Stomach (tissue), 4 donors: ENCODE measurements around the gene GRIK2.

Source experiments
- POLR2A ChIP-seq, 4 donors: fragments of 450-650 bp; IDR thresholded peaks; one replicate each; pipeline ENCODE4 v1.6.1; 2016; ENCODE audit warnings: antibody characterized with exemption in 4 of 4, control low read depth in 2 of 4, mild to moderate bottlenecking in 1 of 4, moderate library complexity in 1 of 4
- TF ChIP-seq, protein P1 (sequence below), 7 experiments: fragments of 450-650 bp in 4 of 7; fragments of 200-600 bp in 3 of 7; sonication (generic) in 3 of 7; IDR thresholded peaks; one replicate each; pipeline ENCODE4 v1.5.1; 2016 to 2019; ENCODE audit warnings: antibody characterized with exemption in 7 of 7, control low read depth in 2 of 7, mild to moderate bottlenecking in 1 of 7

DNA sequence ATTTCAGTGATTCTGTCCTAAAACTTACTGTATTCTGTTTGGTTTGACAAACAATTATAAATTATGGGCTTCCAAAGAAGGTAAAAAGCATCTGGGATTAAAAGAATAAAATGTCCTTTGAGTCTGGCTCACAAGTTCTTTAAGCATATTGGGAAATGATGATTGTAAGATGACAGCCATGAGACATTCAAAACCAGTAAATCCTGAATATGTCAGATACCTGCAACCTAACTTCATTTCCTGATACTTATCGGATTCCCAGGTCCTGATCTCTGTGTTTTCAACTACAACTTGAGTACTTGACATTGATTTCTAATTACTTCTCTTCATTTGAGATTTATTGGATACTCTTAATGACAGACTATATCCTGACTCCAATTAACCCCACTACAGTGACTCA is 446.6 kb downstream of the GRIK2 start:
- TF ChIP-seq POLR2A (IDR thresholded peaks at IDR 0.05) = no peak
- TF ChIP-seq, protein P1, sequence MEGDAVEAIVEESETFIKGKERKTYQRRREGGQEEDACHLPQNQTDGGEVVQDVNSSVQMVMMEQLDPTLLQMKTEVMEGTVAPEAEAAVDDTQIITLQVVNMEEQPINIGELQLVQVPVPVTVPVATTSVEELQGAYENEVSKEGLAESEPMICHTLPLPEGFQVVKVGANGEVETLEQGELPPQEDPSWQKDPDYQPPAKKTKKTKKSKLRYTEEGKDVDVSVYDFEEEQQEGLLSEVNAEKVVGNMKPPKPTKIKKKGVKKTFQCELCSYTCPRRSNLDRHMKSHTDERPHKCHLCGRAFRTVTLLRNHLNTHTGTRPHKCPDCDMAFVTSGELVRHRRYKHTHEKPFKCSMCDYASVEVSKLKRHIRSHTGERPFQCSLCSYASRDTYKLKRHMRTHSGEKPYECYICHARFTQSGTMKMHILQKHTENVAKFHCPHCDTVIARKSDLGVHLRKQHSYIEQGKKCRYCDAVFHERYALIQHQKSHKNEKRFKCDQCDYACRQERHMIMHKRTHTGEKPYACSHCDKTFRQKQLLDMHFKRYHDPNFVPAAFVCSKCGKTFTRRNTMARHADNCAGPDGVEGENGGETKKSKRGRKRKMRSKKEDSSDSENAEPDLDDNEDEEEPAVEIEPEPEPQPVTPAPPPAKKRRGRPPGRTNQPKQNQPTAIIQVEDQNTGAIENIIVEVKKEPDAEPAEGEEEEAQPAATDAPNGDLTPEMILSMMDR (IDR thresholded peaks at IDR 0.05) = no peak
